OCI-LY7 (cell line): ENCODE data around the gene PPP2R2B.

Experiments used
- EZH2phosphoT487 ChIP-seq: fragments of 200-600 bp; sonication (generic); IDR thresholded peaks from 2 replicates; pipeline ENCODE4 v1.6.1; 2018; ENCODE audit warnings: low read depth, borderline replicate concordance, mild to moderate bottlenecking, mixed run types, antibody characterized with exemption, low read length, moderate library complexity, mixed read lengths
- TF ChIP-seq, protein P1 (sequence below): fragments of 200-600 bp; sonication (generic); conservative IDR thresholded peaks from 2 replicates; pipeline ENCODE4 v1.5.1; 2014; ENCODE audit warnings: mild to moderate bottlenecking, antibody characterized with exemption, low read length, moderate library complexity, mixed read lengths

DNA sequence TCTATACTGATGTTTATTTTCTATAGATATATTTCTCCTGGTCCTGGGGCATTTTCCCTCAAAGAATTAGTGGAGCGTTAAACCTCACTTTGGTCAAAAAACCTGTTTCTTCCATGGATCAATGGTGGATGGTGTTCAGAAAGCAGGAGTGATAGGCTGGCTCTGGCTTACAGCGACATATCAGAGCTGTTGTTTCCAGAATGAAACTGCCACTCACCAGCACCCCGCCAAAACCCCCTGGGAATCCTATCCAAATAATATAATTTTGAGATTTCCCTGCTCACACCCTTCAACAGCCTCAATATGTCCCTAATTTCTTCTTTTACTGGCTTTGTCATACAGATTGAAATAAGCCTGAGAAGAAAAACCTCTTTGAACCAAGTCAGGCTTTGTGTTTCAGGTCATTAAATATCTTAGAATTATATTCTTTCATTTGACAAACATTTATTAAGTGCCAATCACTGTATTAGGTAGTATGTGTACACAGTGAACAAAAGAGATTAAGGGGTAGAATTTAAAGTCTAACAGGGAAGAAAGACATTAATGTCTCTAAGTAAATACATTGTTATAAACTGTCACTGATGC lies 218.1 kb downstream of the PPP2R2B start:
- TF ChIP-seq, protein P1, sequence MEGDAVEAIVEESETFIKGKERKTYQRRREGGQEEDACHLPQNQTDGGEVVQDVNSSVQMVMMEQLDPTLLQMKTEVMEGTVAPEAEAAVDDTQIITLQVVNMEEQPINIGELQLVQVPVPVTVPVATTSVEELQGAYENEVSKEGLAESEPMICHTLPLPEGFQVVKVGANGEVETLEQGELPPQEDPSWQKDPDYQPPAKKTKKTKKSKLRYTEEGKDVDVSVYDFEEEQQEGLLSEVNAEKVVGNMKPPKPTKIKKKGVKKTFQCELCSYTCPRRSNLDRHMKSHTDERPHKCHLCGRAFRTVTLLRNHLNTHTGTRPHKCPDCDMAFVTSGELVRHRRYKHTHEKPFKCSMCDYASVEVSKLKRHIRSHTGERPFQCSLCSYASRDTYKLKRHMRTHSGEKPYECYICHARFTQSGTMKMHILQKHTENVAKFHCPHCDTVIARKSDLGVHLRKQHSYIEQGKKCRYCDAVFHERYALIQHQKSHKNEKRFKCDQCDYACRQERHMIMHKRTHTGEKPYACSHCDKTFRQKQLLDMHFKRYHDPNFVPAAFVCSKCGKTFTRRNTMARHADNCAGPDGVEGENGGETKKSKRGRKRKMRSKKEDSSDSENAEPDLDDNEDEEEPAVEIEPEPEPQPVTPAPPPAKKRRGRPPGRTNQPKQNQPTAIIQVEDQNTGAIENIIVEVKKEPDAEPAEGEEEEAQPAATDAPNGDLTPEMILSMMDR = no peak
- TF ChIP-seq EZH2phosphoT487 = no peak
